ENCODE measurements around the gene FNBP1L. TPM values are rescaled to one million over a fixed set of nuclear protein-coding genes. Genes with fewer than 3 reads are reported as not detected.

The FNBP1L gene
- total and polyA plus RNA-seq, 10 of the 15 experiments (the other 5 are each of a cell fraction or from before 2014, with no cell fraction given): 0.02 to 0.12 (median 0.07) TPM; not detected in 4

DNA sequence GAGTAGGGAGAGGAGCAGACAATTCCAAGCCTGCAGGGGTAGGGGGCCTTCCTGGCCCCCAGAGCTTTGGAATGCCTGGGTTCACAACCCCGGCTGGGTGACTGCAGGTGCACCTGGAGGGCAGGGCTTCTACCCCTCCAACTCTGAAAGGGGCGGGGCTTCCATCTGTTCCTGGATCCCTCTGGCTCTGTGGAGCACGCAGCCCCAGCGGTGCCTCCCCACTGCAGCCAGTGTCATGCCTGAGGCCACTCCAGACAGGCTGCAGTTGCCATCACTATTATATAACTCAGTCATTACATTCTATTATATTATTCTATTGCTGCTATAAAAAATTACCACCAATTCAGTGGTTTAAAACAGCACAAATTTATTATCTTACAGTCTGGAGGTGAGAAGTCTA, 12.5 kb upstream of the FNBP1L start:
- DNase-seq (ENCODE audit: low read depth, low spot score) (no peak), ATAC-seq (no peak), FAIRE-seq (no peak)
- CTCF ChIA-PET: interaction anchor here (2.5 kb wide), 1 partner anchor 408 kb away, joined by 9 read pairs; no protein-coding TSS in a partner anchor
- H3K27me3 ChIP-seq (replicated peaks in 1 of 2; ENCODE audit: control insufficient read depth in 2 of 2, insufficient read depth in 2 of 2, low read length in 1 of 2): peaks cover 0 to 2% of the 10 kb centered on the region in 2 experiments; a peak in 2 of 4 replicates
- no peak overlapping the region for H3K4me2 ChIP-seq (ENCODE audit: control insufficient read depth, insufficient read depth)
- in situ Hi-C loops (cut with MboI) (loop anchor here (25.0 kb wide), 1 partner anchor 402 kb away; no protein-coding TSS in a partner anchor), intact Hi-C loops (cut with micrococcal nuclease; ENCODE audit: unreplicated experiment) (no loop called here)
- BruUV-seq (replicated peaks): no TSS peak
- H3K9ac ChIP-seq (ENCODE audit: control insufficient read depth, insufficient read depth, low read length): no peak overlapping the region
- RAD21 ChIA-PET (ENCODE audit: unreplicated experiment): no interaction called here
- SMC1A ChIA-PET (ENCODE audit: uncharacterized antibody, unreplicated experiment): interaction anchor here (1.2 to 2.4 kb wide), 3 partner anchors 11 to 410 kb away, joined by 3 to 9 read pairs (median 3); no protein-coding TSS in a partner anchor
- H3K9me3 ChIP-seq (replicated peaks; ENCODE audit: control insufficient read depth, insufficient read depth, low read length): no peaks in the 10 kb centered on the region; the same call in 2 of the 3 replicates
- 13% methylated on average over 4 of the region's 4 CpGs for WGBS (ENCODE audit: insufficient coverage, insufficient replicate concordance, low lambda C conversion rate, missing lambda C conversion rate)
- H3K4me3 ChIP-seq: no peak overlapping the region
- POLR2A ChIA-PET: no interaction called here
- H3K27ac ChIP-seq (ENCODE audit: control insufficient read depth, insufficient read depth): no peak overlapping the region
- no peaks in the 10 kb centered on the region for H3K36me3 ChIP-seq (ENCODE audit: control insufficient read depth in 2 of 2, insufficient read depth in 2 of 2, low read length in 1 of 2)
- no peaks in the 10 kb centered on the region for H3K79me2 ChIP-seq (ENCODE audit: control insufficient read depth, insufficient read depth, low read length)
- H4K20me1 ChIP-seq (ENCODE audit: control insufficient read depth, insufficient read depth): no peaks in the 10 kb centered on the region
- H2AFZ ChIP-seq (ENCODE audit: control insufficient read depth, low read depth, low read length): no peak overlapping the region
- H3K4me1 ChIP-seq (ENCODE audit: control insufficient read depth, insufficient read depth, low read length): no peaks in the 10 kb centered on the region
- no peak for TF ChIP-seq MYC (IDR thresholded peaks at IDR 0.05; ENCODE audit: insufficient read depth, insufficient read length, insufficient replicate concordance, low read length, severe bottlenecking)
- no peak for TF ChIP-seq TCF7 (IDR thresholded peaks at IDR 0.05; ENCODE audit: borderline replicate concordance)
- TF ChIP-seq SUZ12 (IDR thresholded peaks at IDR 0.05; ENCODE audit: unreplicated experiment): no peak
- TF ChIP-seq BMI1 (IDR thresholded peaks at IDR 0.05; ENCODE audit: borderline replicate concordance): no peak
- TF ChIP-seq RFX5 (IDR thresholded peaks at IDR 0.05; ENCODE audit: low read depth, low read length): no peak
- TF ChIP-seq, protein P1, sequence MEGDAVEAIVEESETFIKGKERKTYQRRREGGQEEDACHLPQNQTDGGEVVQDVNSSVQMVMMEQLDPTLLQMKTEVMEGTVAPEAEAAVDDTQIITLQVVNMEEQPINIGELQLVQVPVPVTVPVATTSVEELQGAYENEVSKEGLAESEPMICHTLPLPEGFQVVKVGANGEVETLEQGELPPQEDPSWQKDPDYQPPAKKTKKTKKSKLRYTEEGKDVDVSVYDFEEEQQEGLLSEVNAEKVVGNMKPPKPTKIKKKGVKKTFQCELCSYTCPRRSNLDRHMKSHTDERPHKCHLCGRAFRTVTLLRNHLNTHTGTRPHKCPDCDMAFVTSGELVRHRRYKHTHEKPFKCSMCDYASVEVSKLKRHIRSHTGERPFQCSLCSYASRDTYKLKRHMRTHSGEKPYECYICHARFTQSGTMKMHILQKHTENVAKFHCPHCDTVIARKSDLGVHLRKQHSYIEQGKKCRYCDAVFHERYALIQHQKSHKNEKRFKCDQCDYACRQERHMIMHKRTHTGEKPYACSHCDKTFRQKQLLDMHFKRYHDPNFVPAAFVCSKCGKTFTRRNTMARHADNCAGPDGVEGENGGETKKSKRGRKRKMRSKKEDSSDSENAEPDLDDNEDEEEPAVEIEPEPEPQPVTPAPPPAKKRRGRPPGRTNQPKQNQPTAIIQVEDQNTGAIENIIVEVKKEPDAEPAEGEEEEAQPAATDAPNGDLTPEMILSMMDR (IDR thresholded peaks at IDR 0.05 in 2 of 3, conservative IDR thresholded peaks at IDR 0.05 in 1 of 3; ENCODE audit: control insufficient read depth in 2 of 3, extremely low read depth in 1 of 3, insufficient read depth in 1 of 3, low read depth in 3 of 3, low read length in 3 of 3): no peak
- no peak for TF ChIP-seq MTA3 (IDR thresholded peaks at IDR 0.05; ENCODE audit: borderline replicate concordance, low read length)
- no peak for TF ChIP-seq ZZZ3 (IDR thresholded peaks at IDR 0.05; ENCODE audit: control insufficient read depth, insufficient read length, low read depth)
- TF ChIP-seq ZNF384 (IDR thresholded peaks at IDR 0.05; ENCODE audit: borderline replicate concordance, low read depth, low read length): no peak
- no peak for TF ChIP-seq RAD51 (IDR thresholded peaks at IDR 0.05)
- no peak for TF ChIP-seq PBX3 (IDR thresholded peaks at IDR 0.05; ENCODE audit: insufficient replicate concordance, low read depth, low read length)
- TF ChIP-seq, protein P2, sequence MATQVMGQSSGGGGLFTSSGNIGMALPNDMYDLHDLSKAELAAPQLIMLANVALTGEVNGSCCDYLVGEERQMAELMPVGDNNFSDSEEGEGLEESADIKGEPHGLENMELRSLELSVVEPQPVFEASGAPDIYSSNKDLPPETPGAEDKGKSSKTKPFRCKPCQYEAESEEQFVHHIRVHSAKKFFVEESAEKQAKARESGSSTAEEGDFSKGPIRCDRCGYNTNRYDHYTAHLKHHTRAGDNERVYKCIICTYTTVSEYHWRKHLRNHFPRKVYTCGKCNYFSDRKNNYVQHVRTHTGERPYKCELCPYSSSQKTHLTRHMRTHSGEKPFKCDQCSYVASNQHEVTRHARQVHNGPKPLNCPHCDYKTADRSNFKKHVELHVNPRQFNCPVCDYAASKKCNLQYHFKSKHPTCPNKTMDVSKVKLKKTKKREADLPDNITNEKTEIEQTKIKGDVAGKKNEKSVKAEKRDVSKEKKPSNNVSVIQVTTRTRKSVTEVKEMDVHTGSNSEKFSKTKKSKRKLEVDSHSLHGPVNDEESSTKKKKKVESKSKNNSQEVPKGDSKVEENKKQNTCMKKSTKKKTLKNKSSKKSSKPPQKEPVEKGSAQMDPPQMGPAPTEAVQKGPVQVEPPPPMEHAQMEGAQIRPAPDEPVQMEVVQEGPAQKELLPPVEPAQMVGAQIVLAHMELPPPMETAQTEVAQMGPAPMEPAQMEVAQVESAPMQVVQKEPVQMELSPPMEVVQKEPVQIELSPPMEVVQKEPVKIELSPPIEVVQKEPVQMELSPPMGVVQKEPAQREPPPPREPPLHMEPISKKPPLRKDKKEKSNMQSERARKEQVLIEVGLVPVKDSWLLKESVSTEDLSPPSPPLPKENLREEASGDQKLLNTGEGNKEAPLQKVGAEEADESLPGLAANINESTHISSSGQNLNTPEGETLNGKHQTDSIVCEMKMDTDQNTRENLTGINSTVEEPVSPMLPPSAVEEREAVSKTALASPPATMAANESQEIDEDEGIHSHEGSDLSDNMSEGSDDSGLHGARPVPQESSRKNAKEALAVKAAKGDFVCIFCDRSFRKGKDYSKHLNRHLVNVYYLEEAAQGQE (IDR thresholded peaks at IDR 0.05; ENCODE audit: low read depth, low read length): no peak
- TF ChIP-seq, protein P3, sequence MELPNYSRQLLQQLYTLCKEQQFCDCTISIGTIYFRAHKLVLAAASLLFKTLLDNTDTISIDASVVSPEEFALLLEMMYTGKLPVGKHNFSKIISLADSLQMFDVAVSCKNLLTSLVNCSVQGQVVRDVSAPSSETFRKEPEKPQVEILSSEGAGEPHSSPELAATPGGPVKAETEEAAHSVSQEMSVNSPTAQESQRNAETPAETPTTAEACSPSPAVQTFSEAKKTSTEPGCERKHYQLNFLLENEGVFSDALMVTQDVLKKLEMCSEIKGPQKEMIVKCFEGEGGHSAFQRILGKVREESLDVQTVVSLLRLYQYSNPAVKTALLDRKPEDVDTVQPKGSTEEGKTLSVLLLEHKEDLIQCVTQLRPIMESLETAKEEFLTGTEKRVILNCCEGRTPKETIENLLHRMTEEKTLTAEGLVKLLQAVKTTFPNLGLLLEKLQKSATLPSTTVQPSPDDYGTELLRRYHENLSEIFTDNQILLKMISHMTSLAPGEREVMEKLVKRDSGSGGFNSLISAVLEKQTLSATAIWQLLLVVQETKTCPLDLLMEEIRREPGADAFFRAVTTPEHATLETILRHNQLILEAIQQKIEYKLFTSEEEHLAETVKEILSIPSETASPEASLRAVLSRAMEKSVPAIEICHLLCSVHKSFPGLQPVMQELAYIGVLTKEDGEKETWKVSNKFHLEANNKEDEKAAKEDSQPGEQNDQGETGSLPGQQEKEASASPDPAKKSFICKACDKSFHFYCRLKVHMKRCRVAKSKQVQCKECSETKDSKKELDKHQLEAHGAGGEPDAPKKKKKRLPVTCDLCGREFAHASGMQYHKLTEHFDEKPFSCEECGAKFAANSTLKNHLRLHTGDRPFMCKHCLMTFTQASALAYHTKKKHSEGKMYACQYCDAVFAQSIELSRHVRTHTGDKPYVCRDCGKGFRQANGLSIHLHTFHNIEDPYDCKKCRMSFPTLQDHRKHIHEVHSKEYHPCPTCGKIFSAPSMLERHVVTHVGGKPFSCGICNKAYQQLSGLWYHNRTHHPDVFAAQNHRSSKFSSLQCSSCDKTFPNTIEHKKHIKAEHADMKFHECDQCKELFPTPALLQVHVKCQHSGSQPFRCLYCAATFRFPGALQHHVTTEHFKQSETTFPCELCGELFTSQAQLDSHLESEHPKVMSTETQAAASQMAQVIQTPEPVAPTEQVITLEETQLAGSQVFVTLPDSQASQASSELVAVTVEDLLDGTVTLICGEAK (IDR thresholded peaks at IDR 0.05; ENCODE audit: borderline replicate concordance): no peak

Data from GM12878 (cell line).